UCSD-AML1 (cell line): ENCODE data around the gene ADAMTS20.

ENCODE experiments used
- DNase-seq: peaks from one replicate; lab custom pipeline; 2025; ENCODE audit not compliant: unreplicated experiment; lab: John Stamatoyannopoulos, UW

Gene ADAMTS20

DNA sequence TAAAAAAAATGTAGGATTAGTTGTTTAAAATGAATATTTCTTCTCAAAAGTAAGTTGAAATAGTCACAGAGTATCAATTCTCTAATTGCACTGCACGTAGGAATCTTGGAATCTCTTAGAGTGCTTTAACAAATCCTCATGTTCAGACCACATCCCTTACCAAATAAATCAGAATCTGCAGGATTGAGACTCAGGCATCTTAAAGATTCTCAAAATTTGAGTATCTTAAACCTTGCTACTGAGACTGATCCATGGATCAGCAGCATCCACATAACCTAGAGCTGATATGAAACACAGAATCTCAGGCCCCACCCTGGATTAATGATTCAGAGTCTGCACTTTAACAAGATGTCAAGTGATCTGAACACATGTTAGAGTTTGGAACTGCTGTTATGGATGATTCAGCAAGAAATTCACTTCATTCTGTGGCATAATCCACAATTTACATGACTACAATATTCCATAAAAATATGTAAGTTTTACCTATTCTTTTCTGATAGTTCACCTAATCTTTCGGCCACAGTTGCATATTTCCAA lies 58.7 kb downstream of the ADAMTS20 start:
- DNase-seq: no peak

DNA sequence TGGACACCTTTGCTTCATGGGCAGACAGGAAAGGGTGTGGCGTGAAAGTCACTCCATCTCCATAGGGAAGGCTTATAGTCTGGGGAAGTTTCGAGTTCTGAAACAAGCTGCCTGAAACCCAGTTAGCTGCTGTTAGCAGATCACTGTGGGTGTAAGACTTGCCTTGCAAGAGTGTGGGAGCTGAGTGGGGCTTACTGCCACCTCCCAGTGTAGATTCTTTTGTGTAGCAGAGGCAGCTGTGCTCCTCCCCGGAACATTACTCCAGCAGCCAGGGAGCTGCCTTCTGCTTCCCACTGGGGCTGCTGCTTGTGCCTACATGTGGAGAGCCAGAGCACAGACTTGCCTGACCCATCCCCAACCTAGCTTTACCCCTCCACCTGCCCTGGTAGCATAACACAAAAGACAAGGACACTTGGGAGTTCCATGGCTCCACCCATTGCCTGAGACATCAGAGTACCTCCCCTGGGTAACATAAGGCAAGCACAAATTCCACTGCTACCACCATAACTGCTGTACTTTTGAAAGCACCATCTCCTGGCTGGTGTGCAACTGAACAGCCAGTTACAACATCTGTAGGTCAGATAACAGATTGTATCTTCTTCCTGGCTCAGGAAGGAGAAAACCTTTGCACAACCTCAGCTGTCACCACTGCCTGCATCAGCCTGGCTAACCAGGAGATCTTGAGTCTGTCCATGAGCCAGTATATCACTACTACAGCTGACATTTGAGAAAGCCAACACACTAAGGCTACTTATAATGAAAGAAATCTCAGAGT lies 69.5 kb downstream of the ADAMTS20 start:
- no peak for DNase-seq

DNA sequence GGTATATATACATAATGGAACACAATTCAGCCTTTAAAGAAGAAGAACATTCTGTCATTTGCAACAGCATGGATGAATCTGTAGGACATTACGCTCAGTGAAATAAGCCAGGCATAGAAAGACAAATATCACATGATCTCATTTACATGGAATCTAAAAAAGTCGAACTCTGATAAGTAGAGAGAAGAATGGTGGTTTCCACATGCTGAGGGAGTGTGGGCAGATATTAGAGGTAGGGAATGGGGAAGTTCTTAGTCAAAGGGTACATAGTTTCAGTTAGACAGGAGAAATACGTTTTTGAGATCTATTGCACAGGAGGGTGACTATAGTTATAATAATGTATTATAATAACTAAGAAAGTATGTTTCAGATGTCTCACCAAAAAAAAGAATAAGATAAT lies 71.4 kb downstream of the ADAMTS20 start:
- DNase-seq: no peak

DNA sequence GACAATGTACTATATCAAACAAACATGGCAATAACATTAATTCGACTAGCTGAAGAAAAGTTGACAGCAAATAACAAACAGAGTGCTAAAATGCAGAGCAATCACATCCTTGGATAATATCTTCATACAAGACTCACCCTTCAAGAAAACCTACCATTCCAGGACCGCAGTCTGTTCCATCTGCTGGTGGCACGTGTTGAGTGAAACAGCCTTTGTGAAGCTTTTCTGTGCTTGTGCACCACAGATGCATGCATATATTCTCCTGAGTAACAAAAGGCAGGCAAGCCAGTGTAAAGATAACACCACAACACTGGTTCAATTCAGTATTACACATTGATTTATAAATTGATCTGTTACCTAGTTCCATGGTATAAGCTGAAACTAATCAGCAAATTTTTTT lies 89.3 kb downstream of the ADAMTS20 start:
- DNase-seq: no peak

DNA sequence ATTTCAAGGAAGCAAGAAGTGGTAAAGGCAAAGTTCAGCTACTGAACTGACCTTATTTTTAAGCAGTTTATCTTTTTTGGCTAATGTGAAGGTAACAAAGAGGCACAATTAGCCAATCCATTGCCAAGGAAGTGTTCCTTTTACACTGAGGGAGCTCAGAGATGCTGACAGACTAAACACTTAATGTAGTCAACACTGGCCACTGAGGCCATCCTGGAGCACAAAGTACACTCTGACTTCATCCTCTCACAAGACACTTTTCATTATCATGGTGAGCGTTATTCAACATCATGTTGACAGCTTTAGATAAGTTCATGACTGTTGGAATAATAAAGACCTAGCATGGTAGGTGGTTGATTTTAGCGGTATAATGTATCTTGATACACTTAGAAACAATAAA lies 89.9 kb downstream of the ADAMTS20 start:
- no peak for DNase-seq

DNA sequence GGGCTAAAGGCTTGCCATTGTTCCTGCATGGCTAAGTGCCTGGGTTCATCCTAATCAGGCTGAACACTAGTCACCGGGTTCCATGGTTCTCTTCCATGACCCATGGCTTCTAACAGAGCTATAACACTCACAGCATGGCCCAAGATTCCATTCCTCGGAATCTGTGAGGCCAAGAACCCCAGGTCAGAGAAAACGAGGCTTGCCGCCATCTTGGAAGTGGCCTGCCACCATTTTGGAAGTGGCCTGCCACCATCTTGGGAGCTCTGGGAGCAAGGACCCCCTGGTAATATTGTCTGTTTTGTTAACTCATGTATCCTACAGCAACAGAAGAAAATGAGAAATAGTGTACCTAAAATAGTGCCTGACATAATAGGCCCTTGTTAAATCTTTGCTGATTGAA lies 92.7 kb downstream of the ADAMTS20 start:
- DNase-seq: no peak

DNA sequence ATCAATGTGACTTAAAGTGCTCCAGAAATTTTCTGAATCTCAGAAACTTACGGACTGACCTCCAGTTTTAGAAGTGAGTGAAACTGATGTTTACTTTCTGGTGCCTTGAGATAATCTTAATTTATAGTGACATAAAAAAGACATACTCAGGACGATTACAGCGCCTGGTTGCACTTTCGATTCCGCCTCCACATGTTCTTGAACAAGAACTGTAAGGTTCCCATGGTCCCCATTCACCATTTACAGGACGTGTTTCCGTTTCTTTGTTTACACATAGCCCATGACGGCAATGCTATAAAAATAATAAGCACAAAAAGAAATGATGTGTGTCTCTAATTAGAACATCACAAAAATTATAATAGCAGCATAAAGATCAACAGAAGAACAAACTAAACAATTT lies 98.2 kb downstream of the ADAMTS20 start:
- DNase-seq: no peak

DNA sequence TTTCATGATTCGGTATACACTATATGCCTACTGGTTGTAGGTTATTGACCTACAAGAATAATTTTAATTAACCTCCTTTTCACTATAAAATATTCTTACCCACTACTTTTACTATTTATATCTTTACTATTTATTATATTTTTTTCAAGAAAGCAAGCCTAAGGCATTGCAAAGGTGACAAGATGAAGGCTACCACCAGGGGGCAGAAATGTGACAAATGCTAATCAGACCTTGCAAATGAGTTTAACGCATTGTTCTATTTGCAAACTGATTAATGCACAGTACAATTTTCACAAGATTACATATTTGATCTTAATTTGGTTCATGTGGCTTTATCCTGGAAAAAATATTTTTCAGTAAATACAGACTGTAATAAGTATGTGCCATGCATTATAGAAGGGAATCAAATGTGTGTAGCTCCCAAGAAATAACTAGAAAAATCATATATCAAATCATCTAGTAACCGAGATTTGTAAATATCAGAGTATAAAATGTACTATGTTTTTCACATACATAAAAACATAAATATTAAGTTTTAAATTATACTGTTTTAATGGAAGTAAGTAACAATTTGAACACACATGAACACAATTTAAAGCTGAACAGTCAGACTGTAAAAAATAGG lies 107.0 kb downstream of the ADAMTS20 start:
- DNase-seq: peak; percentile 12

DNA sequence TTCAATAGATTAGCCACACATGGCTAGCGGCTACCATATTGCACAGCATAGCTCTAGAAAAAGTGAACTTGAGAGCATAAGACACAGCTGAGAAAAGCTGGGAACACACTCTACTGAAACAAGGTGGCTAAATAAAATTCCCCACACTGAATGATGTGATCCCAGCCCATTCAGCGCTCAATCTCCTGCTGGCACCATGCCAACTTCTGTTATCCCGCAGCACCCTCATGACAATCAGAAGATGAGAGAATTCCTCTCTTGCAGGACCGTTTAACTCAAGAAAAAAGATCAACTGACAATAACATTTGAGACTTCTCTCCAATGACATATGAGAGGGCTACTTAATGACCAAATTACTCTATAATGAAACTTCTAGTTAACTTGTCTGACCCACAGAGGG lies 115.4 kb downstream of the ADAMTS20 start:
- DNase-seq: no peak

DNA sequence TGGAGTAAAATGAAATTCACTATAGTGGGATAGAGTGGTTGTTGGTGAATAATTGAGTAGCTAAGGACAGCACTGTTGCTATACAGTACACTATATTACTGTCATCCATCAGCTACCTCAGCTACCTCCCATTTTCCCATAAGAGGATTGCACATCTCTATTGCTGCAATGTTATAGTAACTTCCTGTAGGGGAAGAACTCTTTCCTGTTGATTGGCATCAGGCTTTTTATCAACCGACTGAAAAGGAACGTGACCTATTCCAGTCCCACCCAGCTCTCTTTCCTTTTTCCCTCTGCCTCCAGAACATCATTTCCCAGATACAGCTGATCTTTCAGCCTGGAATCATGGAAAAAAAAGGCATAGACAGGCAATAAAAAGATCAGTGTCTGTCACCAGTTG lies 117.4 kb downstream of the ADAMTS20 start:
- DNase-seq: no peak

DNA sequence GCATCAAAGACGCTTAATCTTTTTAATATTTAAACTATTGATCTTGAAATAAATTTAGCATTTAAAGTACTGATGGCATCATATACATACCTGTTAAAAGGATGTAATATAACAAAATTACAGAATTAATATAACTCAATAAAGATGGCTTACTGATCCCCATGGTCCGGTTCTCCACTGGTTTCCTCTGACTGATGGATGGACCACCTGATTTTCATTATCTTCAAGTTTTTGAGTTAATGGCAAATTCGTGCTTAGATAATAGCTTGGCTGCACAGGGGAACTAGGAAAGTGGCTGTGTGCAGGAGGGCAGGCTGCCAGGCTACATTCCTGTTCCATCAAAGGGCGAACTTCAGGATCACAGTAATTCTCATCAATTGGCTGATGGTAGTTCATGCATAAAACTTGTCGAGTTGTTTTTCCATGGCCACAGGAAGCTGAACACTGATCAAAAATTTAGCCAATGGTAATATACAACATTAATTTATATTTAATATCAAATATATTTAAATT lies 123.9 kb downstream of the ADAMTS20 start:
- no peak for DNase-seq

DNA sequence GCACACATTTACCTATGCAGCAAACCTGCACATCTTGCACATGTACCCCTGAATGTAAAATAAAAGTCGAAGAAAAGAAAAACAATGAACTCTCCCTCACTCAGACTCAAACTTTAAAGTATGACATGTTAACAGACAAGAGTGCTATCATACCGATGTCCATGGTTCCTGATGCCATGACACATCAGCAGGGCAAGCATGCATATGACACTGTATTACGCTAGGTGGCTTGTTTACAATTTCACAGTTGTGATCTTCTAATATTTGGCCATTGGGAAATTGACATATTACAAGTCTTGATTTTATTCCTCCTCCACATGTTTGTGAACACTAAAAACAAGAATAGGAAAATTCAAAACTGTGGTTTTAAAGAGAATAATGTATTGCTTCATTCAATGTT lies 126.6 kb downstream of the ADAMTS20 start:
- no peak for DNase-seq

DNA sequence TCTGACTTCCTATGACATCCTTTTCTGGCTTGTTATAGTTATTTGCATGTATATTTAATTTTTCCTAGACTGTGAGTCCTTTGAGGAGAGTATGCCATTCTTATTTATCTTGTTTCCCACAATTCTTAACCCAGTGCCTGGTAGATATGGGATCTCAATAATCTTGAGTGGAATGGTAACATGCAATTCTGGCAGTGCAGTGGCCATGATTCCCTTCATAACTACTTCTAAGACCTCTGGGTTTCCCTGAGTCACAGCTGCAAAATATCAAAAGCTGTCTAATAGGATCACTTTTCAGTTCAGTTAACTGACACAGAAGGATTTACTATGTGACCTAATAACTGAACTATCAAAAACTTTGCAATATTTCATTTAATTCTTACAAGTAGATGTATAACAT lies 135.0 kb downstream of the ADAMTS20 start:
- DNase-seq: no peak

DNA sequence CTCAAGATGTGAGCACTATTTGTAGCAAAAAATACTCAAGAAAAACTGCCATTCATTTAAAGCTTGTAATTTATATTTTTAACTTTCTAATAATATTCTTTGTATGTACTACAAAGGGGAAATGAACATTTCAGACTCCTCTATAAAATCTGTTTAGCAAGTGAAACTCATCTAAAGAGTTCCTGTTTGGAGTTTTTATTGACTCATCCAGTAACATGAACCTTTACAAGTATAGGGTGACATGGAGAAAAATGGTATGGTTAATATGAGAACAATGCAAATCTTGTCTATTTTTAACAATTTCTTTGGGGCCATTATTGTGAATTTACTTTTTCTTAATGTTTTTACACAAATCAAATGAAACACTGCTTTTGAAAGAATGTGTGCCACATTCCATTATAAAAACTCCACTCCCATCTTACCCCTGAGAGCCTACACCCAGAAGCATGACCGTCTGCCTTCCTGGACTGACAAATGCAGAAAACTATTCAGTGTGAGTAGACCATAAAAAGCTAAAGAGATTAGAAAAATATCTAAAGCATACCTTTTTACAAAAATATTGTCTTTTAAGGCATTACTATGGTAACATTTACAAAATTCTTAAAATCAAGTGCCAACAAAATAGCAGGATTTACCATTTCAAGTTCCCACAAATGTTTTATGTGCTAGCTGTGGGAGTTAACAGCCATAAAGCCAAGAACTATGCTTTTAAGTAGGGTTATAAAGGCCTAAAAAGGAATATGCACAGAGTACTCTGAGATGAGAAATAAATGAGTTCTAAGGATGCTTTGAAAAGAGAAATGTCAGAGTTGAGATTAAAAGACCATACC lies 144.0 kb downstream of the ADAMTS20 start:
- no peak for DNase-seq

DNA sequence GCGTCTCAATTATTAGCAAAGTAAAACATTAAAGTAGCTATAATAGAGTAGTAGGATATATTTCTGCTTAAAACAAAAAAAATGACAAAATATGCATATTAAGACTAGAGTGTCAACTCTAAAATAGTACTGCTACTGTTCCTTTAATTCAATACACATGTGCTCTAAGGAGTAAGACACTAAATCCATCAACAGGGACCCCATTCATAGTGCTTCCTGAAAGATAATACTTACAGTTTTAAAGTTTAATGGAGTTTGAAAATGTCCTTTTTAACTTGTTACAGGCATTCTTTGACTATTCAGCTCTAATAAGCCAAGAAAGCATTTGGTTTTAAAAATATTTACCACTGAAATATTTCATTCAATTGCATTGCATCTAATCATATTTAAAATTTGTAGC lies 145.2 kb downstream of the ADAMTS20 start:
- DNase-seq: no peak

DNA sequence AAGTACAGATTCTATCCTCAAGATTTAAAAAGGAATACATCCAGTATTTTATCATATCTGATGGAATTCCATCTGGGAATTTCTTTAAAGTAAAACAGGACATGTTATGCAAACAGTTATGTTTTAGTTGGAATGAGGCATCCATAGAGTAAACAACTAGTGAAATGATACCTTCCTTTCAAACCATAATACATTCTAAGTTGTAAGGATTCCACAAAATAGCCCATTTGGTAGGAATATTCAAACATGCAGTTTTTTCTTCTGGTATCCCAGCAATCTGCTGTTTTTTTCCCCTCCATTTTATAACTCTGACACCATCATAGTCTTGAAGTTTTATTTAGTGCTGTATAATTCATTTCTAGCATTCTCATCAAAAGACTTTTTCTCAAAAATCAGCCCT lies 149.6 kb downstream of the ADAMTS20 start:
- no peak for DNase-seq

DNA sequence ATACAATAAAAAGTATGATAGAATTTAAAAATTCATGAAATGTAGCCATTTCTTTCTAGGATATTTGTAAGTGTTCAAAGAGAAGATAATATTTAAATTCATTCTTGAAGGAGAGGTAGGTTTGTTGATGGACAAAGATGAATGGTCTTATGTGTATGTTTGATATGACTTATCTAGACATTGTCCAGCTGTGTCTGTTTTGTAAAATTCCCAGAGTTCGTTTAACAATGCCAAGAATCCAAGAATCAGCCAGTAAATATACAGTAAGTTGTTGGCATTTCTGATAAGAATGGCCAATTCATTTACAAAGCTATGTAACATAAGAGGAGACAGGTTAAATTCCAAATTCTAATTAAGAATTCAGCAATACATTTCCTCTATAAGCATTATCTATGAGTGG lies 150.9 kb downstream of the ADAMTS20 start:
- no peak for DNase-seq

DNA sequence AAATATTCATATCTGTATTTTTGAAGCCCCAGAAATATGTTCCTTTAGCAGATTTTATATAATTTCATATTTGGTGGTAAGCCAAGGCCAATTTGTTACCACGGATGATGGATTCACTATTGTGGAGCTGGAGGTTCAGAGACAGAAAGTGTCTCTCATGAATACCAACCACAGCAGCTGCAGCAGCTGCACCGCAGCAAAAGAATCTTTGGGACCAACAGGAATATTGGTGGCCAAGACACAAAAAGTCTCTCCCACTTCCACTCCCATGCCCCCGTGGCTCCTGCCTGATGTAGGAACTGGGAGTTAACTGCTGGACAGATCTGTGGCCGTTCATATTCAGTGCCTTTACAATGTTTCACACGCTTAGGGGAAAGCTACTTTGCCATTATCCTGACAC lies 155.3 kb downstream of the ADAMTS20 start:
- DNase-seq: no peak

DNA sequence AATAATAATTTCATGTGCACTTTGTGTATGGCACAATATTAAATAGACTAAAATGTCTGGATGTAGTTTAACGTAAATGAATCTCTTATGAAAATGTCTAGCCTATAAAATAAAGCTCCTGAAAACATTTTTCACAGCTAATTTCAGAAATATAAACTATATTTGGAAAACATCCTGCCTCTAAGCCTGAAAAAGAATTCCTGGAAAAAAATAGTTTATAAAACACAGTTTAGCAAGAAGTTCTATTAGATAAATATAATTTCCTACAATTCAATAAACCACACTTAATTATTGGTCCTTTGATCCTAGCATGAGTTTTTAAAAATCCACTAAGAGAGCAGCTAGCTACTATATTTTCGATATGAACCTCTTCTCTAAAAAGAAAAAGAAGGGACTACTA lies 159.9 kb downstream of the ADAMTS20 start:
- DNase-seq: no peak

DNA sequence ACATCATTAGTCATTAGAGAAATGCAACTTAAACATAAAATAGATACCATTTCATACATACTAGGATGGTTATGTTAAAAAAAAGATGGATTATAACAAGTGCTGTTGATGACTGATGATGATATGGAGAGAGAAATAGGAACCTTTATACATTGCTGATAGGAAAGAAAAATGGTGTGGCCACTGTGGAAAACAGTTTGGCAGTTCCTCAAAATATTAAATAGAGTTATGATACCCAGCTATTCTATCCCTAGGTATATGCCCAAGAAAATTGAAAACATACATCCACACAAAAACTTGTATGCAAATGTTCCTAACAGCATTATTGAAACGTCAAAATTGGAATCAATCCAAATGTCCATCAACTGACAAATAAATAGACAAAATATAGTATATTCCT lies 170.1 kb downstream of the ADAMTS20 start:
- DNase-seq: no peak

DNA sequence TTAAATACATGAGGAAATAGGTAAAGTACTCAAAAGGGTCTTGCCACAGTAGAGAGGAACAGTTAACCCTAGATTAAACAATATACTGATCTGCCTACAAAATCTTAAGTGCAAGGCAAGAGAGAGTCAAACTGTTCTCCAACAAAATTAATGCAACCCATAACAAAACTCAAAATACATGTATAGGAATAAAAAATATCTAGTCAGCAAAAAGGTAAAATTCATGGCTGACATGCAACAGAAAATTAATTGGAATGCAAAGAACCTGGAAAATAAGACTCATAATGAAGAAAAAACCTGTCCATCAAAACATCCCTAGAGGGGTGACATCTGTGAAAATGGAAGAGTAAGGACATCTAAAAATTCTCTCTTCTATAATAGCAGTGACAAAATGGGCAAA lies 173.6 kb downstream of the ADAMTS20 start:
- no peak for DNase-seq

DNA sequence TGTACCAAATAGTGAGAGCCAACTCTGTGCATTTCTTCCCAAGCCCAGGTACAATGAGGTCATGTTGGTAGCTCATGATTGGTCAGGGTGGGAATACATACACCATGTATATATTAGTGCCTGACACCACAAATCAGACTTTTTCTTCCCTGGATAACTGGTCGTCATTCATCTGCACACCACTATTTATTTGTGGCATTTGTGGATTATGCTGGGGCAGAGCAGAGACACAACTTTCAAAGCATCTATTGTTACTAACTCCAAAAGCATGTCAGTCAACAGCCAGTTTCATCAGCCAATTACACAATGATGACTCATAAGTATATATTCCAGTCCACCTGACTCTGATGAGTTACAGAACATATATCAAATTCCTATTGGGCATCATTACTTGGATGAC lies 181.7 kb downstream of the ADAMTS20 start:
- DNase-seq: no peak
